Erythroblast (primary cell): ENCODE measurements around the gene KCNH2.

ENCODE experiments used
- GATA1 ChIP-seq: IDR thresholded peaks from 2 replicates; pipeline ENCODE4 v1.6.1; 2011; ENCODE audit warnings: low read depth, mild to moderate bottlenecking, control low read depth, low read length, moderate library complexity
- POLR2A ChIP-seq: IDR thresholded peaks from 2 replicates; pipeline ENCODE4 v1.6.1; 2011; ENCODE audit warnings: mild to moderate bottlenecking, low read length

- TF ChIP-seq POLR2A: no peak
- TF ChIP-seq GATA1: no peak
These were observed 50.8 kb downstream of the KCNH2 start for GRCh38 chr7:150927157-150927955.
